AG09309 (cell line): Measurements from ENCODE around the gene SLC9C2.

ENCODE experiments used
- DNase-seq: peaks from one replicate; pipeline ENCODE4 v3.0.0-alpha.2; 2010; ENCODE audit warnings: low read depth
- H3K4me3 ChIP-seq: 2 replicates; pipeline ENCODE4 v1.5.1; 2011; ENCODE audit warnings: mild to moderate bottlenecking, low read depth, low read length, moderate library complexity; ENCODE audit not compliant: control insufficient read depth
- TF ChIP-seq, protein P1 (sequence below): IDR thresholded peaks from 2 replicates; pipeline ENCODE4 v1.5.1; 2011; ENCODE audit warnings: mild to moderate bottlenecking, low read depth, low read length, inconsistent platforms; ENCODE audit not compliant: insufficient read depth, control insufficient read depth; ENCODE audit errors: missing control alignments

Gene SLC9C2

DNA sequence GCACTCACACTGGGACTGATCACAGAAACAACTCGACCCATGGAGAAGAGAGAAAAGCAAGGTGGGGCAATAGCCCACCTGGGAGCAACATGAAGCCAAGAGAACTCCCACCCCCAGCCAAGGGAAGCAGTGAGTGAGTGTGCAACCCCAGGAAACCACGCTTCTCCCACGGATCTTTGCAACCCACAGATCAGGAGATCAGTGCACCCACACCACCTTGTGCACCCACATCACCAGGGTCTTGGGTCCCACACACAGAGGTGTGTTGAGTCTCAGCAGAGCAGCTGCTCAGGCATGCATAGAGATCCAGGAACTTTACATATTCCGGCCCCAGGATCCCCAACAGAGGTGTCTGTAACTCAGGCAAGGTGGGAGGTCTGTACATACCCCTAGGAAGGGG is 143.0 kb downstream of the SLC9C2 start:
- DNase-seq = no peak
- no peak overlapping the region for H3K4me3 ChIP-seq
- TF ChIP-seq, protein P1, sequence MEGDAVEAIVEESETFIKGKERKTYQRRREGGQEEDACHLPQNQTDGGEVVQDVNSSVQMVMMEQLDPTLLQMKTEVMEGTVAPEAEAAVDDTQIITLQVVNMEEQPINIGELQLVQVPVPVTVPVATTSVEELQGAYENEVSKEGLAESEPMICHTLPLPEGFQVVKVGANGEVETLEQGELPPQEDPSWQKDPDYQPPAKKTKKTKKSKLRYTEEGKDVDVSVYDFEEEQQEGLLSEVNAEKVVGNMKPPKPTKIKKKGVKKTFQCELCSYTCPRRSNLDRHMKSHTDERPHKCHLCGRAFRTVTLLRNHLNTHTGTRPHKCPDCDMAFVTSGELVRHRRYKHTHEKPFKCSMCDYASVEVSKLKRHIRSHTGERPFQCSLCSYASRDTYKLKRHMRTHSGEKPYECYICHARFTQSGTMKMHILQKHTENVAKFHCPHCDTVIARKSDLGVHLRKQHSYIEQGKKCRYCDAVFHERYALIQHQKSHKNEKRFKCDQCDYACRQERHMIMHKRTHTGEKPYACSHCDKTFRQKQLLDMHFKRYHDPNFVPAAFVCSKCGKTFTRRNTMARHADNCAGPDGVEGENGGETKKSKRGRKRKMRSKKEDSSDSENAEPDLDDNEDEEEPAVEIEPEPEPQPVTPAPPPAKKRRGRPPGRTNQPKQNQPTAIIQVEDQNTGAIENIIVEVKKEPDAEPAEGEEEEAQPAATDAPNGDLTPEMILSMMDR = no peak

DNA sequence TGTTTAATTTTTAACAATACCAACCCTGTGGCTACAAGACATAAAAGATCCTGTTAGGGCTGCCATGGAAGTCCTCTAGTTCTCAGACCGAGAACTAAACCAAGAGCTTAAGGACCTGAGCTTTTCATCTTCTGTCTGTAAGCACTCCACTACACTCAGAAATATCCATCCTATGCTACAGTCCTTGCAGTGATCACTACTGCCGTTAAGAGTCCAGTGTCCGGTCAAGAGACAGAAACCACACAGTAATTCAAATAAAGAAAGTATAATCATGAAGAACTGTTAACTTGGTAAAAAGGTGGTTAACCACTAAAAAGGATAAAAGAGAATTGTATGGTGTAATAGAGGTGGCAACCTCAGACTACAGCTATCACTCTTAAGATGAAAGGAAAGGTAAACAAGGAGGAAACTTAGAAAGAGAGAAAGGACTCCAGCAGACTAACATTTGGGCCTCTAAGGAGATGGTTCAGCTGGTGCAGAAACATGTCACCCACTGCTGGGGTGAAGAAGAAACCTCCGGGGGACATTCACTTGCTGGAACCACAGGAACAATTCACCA is 147.8 kb downstream of the SLC9C2 start:
- no peak for DNase-seq
- no peak overlapping the region for H3K4me3 ChIP-seq
- TF ChIP-seq, protein P1 = no peak

DNA sequence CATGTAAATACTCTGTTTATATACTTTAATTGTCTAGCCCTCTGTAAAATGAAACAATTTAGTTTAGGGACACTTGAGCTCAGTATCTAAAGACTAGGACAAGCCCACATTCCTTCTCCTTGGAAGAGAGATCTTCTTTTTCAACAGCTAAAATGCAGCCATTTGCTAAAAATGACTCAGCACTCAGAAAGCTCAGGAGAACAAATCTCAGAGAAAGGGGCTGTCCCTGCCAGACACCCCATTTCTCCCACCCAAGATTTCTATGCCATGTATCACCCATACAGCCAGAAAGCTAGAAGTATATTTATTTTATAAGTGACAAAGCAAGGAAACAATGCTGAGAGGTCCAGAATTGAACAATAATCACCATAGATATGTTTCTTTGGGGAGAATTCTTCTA is 148.9 kb downstream of the SLC9C2 start:
- DNase-seq = no peak
- TF ChIP-seq, protein P1 = no peak
- no peak overlapping the region for H3K4me3 ChIP-seq

DNA sequence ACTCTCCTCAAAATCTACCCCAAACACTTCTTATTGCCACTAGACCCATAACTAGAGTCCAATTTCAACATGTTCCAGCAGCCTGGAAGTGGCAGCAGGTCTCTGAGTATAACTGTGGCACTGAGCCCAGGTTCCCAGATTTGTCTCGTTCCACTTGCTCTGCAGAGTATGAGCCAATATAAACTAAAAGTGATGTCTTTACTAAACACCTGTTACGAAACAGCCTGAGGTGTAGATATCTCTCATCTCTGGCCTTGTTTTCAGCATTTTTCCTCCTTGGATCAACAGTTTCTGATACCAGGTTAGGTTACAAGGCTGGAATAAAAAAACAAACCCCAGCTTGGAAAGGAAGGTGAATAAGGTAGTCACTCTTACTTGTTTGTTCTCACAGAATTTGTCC is 150.9 kb downstream of the SLC9C2 start:
- no peak for DNase-seq
- TF ChIP-seq, protein P1 = no peak
- no peak overlapping the region for H3K4me3 ChIP-seq
